ENCODE measurements around the gene SLC19A1. TPM values are rescaled to one million over a fixed set of nuclear protein-coding genes. Genes with fewer than 3 reads are reported as not detected.

SLC19A1 gene
- total RNA-seq, 1 donor from 2014 or later = 11.0 TPM

GRCh38 chr21:45481977-45482898 lies 60.0 kb downstream of the SLC19A1 start:
- TF ChIP-seq CTCF (IDR thresholded peaks at IDR 0.05) = no peak
- Mint-ChIP-seq H3K27me3 (ENCODE audit: unreplicated experiment) (no peaks in the 10 kb centered on the region), H3K4me3 (ENCODE audit: unreplicated experiment) (no peak overlapping the region), H3K27ac (ENCODE audit: unreplicated experiment) (no peak overlapping the region), H3K9me3 (ENCODE audit: unreplicated experiment) (no peaks in the 10 kb centered on the region), H3K36me3 (ENCODE audit: unreplicated experiment) (peaks cover 23% of the 10 kb centered on the region), H3K4me1 (ENCODE audit: unreplicated experiment) (peaks cover 9% of the 10 kb centered on the region)
- no peak for DNase-seq (ENCODE audit: extremely low spot score, unreplicated experiment)

- H3K27me3 Mint-ChIP-seq (ENCODE audit: unreplicated experiment) = no peaks in the 10 kb centered on the region
- no peak overlapping the region for H3K4me3 Mint-ChIP-seq (ENCODE audit: unreplicated experiment)
- DNase-seq (ENCODE audit: extremely low spot score, unreplicated experiment) = no peak
- H3K36me3 Mint-ChIP-seq (ENCODE audit: unreplicated experiment) = peaks cover 21% of the 10 kb centered on the region
- TF ChIP-seq CTCF (IDR thresholded peaks at IDR 0.05) = no peak
- H3K27ac Mint-ChIP-seq (ENCODE audit: unreplicated experiment) = no peak overlapping the region
- H3K9me3 Mint-ChIP-seq (ENCODE audit: unreplicated experiment) = no peaks in the 10 kb centered on the region
- H3K4me1 Mint-ChIP-seq (ENCODE audit: unreplicated experiment) = peaks cover 7% of the 10 kb centered on the region
These were observed 60.7 kb downstream of the SLC19A1 start for GRCh38 chr21:45481566-45481965.

- Mint-ChIP-seq H3K36me3 (ENCODE audit: unreplicated experiment) (peaks cover 22% of the 10 kb centered on the region), H3K27ac (ENCODE audit: unreplicated experiment) (no peak overlapping the region), H3K4me1 (ENCODE audit: unreplicated experiment) (peaks cover 7% of the 10 kb centered on the region), H3K27me3 (ENCODE audit: unreplicated experiment) (no peaks in the 10 kb centered on the region), H3K4me3 (ENCODE audit: unreplicated experiment) (no peak overlapping the region), H3K9me3 (ENCODE audit: unreplicated experiment) (no peaks in the 10 kb centered on the region)
- DNase-seq (ENCODE audit: extremely low spot score, unreplicated experiment) = no peak
- TF ChIP-seq CTCF (IDR thresholded peaks at IDR 0.05) = no peak
These were observed 61.3 kb downstream of the SLC19A1 start for GRCh38 chr21:45480701-45481500.

GRCh38 chr21:45479691-45480675 lies 62.3 kb downstream of the SLC19A1 start:
- H3K9me3 Mint-ChIP-seq (ENCODE audit: unreplicated experiment) = no peaks in the 10 kb centered on the region
- H3K4me1 Mint-ChIP-seq (ENCODE audit: unreplicated experiment) = peaks cover 7% of the 10 kb centered on the region
- no peak for TF ChIP-seq CTCF (IDR thresholded peaks at IDR 0.05)
- peaks cover 23% of the 10 kb centered on the region for H3K36me3 Mint-ChIP-seq (ENCODE audit: unreplicated experiment)
- H3K27ac Mint-ChIP-seq (ENCODE audit: unreplicated experiment) = no peak overlapping the region
- H3K4me3 Mint-ChIP-seq (ENCODE audit: unreplicated experiment) = no peak overlapping the region
- no peaks in the 10 kb centered on the region for H3K27me3 Mint-ChIP-seq (ENCODE audit: unreplicated experiment)
- DNase-seq (ENCODE audit: extremely low spot score, unreplicated experiment) = no peak
